Spinal cord (tissue), 10 donors: Measurements from ENCODE around the gene ATP9A. TPM values are rescaled to one million over a fixed set of nuclear protein-coding genes. Genes with fewer than 3 reads are reported as not detected.
"Not testable (repeated sequence)": the region's sequence is repeated elsewhere in the genome, so short reads cannot be mapped to it uniquely, and the experiment has no call there.

Source experiments
- DNase-seq, 6 donors: peaks; one replicate each; pipeline versions ENCODE4 v3.0.0 to v3.0.0-alpha.2; 2013 to 2015; ENCODE audit warnings: low spot score in 6 of 6, low read depth in 4 of 6
- H3K27ac ChIP-seq: one replicate; pipeline ENCODE4 v1.5.1; 2013; ENCODE audit warnings: low read depth, low read length, control low read depth
- H3K27me3 ChIP-seq: one replicate; pipeline ENCODE4 v1.6.1; 2013; ENCODE audit warnings: low read length; ENCODE audit not compliant: control insufficient read depth, insufficient read depth
- H3K36me3 ChIP-seq: one replicate; pipeline ENCODE4 v1.6.1; 2013; ENCODE audit warnings: low read length; ENCODE audit not compliant: control insufficient read depth, insufficient read depth
- H3K4me1 ChIP-seq: one replicate; pipeline ENCODE4 v1.6.1; 2013; ENCODE audit warnings: low read length; ENCODE audit not compliant: control insufficient read depth, insufficient read depth
- H3K4me3 ChIP-seq: one replicate; pipeline ENCODE4 v1.5.1; 2013; ENCODE audit warnings: low read depth, low read length, control low read depth
- H3K9me3 ChIP-seq: one replicate; pipeline ENCODE4 v1.6.1; 2013; ENCODE audit warnings: low read length; ENCODE audit not compliant: control insufficient read depth, insufficient read depth
- WGBS: methylation state at CpG from one replicate; pipeline ENCODE4 v1.1.5; 2013; ENCODE audit warnings: missing lambda C conversion rate; ENCODE audit not compliant: insufficient coverage; 5-methylcytosine and 5-hydroxymethylcytosine counted together
- polyA plus RNA-seq, 2 donors: library from polyadenylated mRNA; unstranded; fragments of 120-200 nt; gene quantifications; one replicate each; pipeline ENCODE4 v1.2.1, GENCODE V29; 2013; ENCODE audit not compliant: insufficient read length in 2 of 2
- total RNA-seq, 2 donors: library from RNA; depleted of rRNA in 1 of 2; stranded (reverse); fragments of 120-200 nt in 1 of 2; fragments of >200 nt in 1 of 2; gene quantifications; one replicate each; pipeline versions ENCODE4 v1.2.3 to v1.2.4, GENCODE V29; 2013 to 2014
- donor health status: healthy.

ATP9A gene
- total and polyA plus RNA-seq, 4 donors: 77.3 to 187 (median 169) TPM

DNA sequence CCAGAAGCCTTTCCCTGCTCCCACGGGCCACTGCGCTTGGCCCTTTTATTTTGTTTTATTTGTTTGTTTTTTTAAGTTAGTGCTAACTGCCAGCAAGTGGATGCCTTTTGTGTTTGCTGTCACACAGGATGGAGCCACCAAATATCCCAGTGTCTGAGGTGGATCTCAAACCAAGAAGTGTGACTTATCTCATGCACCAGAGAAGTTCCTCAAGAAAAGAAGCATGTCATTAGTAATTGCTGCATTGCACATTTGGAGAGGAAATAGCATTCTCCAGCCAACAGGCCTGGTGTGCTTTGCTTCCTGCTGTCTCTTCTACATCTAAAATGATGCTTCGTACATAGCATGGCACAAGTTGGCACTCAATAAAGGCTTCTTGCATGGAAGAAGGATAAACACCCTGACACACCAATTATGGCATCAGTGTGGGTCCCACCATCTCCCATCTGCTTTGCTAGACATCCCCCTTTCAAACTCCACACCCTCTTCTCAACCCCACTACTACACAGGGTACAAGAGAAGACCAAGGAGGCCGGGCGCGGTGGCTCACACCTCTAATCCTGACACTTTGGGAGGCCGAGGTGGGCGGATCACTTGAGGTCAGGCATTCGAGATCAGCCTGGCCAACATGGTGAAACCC lies 1.9 kb upstream of the ATP9A start:
- no peak overlapping the region for H3K27ac ChIP-seq

DNA sequence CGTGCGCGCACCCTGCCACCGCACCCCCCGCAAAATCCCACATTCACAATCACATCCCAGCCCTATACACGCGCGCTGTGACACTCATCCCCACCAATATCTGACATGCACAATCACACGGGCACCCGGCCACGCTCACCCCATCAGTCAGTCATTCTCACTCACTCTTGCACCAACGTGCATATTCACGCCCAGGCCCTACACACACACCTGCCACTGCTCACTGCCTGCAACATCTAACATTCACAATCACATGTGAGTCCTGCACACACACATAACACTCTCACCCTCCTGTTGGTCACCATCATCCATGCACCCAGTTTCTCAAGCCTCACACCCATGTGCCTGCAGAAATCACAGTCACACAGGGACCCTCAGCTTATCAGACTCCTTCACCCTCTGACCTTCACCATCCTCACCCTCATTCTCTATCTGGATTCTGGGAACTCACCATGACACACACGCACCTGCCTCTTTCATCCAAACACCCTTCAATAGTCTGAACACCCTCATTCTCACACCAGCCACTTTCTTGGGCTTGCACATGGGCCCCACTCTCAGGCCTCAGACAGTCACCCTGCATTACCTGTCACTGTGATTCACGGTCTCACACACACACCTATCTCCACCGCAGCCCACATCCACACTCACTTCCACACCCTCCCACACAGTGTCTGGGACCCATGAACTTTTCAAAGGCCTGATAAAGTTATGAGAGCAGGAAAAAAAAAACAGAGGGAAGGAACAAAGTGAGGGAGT lies 748 bp upstream of the ATP9A start:
- DNase-seq: peak in 4 of 6 donors; percentile 26 to 79 (median 44)
- 14% methylated on average over 11 of the region's 16 CpGs for WGBS
- H3K4me1 ChIP-seq: peaks cover 16% of the 10 kb centered on the region

More for the DNA sequence above, 1.9 kb upstream of the ATP9A start:
- peaks cover 16% of the 10 kb centered on the region for H3K4me1 ChIP-seq
- H3K36me3 ChIP-seq: peaks cover 3% of the 10 kb centered on the region
- peak in 1 of 6 donors; percentile 54 for DNase-seq
- H3K9me3 ChIP-seq: no peaks in the 10 kb centered on the region
- WGBS: 77% methylated on average over 3 of the region's 9 CpGs
- no peak overlapping the region for H3K4me3 ChIP-seq
- H3K27me3 ChIP-seq: no peaks in the 10 kb centered on the region

DNA sequence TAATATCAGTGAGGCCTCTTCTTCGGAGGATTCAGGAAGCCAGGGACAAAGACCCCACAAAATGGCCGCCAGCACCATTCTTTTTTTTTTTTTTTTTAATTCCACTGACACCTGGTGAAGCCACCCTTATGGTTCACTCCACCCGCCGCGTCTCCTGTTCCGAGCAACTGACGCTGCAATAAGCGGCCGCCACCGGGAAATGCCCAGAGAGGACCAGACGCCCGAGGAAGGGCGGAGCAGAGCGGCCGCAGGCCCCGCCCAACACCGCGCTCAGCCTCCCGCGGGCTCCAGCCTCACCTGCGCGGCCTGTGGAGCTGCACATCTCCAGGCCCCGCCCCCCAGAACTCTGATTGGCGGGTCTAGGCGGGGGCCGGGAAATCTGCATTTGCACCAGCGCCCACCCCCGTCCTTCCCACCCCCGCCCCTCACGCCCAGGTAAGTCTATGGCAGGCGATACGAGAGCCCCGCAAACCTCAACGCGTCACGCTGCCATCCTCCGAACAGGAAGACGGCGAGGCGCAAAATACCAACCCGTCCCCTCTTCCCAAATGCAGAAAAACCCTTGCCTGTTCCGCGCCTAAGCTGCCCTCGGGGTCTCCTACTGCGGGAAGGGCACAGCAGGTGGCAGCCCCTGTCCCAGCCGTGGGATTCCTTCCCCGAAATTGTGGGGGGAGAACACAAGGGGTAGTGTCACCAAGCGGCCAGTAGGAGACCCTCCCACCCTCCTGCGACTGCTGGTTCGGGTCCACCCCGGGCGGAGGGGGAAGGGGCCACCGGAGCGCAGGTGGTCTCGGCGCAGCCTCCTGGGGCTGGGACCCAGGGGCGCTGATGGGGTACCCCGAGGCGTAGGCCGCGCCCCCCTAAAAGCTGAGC lies 960 bp downstream of the ATP9A start:
- WGBS: 1% methylated on average over 45 of the region's 61 CpGs
- Histone ChIP-seq H3K36me3 (peaks cover 3% of the 10 kb centered on the region), H3K27me3 (no peaks in the 10 kb centered on the region), H3K4me3 (peak overlapping the region; percentile 79), H3K4me1 (peaks cover 16% of the 10 kb centered on the region), H3K27ac (peak overlapping the region; percentile 69), H3K9me3 (no peaks in the 10 kb centered on the region)
- DNase-seq: peak in 5 of 6 donors; percentile 29 to 96 (median 71)

More for the DNA sequence above, 748 bp upstream of the ATP9A start:
- Histone ChIP-seq H3K9me3 (no peaks in the 10 kb centered on the region), H3K27ac (no peak overlapping the region), H3K4me3 (peak overlapping the region; percentile 26), H3K27me3 (no peaks in the 10 kb centered on the region), H3K36me3 (peaks cover 3% of the 10 kb centered on the region)

DNA sequence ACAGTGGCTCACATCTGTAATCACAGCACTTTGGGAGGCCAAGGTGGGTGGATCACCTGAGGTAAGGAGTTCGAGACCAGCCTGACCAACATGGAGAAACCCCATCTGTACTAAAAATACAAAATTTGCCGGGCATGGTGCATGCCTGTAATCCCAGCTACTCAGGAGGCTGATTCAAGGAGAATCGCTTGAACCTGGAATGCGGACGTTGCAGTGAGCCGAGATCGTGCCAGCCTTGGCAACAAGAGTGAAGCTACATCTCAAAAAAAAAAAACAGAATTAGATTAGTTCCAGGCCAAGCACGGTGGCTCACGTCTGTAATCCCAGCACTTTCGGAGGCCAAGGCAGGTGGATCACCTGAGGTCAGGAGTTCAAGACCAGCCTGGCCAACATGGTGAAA lies 2.8 kb downstream of the ATP9A start:
- not testable (repeated sequence) for H3K9me3 ChIP-seq, DNase-seq, H3K36me3 ChIP-seq, H3K4me3 ChIP-seq, H3K27me3 ChIP-seq, H3K27ac ChIP-seq
- H3K4me1 ChIP-seq: peaks cover 16% of the 10 kb centered on the region
- WGBS: 65% methylated on average over 8 of the region's 10 CpGs

DNA sequence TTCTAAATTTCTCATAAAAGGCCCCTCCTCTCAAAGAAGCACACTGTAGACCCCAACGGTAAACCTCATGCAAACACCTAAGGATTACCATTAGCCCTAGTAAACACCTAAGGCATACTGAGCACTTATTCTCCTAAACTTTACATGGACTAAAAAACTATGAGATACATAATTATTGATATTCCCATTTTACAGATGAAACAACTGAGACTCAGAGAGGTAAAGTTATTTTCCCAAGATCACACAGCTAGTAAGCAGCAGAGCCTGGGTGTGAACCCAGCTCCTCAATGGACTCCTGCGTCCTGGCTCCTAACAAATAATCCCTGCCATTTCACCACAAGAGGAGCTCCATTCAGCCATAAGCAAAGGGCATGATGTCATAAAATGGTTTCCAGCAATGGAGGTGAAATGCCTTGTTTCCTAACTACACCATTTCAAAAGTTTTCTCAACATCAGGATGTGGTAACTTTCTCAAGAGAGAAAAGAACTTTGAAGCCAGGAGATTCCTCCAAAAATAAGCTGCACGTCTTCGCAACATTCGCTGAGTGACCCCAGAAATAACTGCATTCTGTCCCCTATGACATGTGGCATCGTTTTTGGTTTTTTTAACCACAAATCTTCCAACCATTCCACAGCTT lies 4.1 kb downstream of the ATP9A start:
- Histone ChIP-seq H3K27ac (no peak overlapping the region), H3K27me3 (no peaks in the 10 kb centered on the region), H3K9me3 (no peaks in the 10 kb centered on the region), H3K36me3 (peaks cover 6% of the 10 kb centered on the region), H3K4me3 (no peak overlapping the region), H3K4me1 (peaks cover 21% of the 10 kb centered on the region)
- WGBS: 53% methylated on average over 2 of the region's 6 CpGs
- DNase-seq: no peak

DNA sequence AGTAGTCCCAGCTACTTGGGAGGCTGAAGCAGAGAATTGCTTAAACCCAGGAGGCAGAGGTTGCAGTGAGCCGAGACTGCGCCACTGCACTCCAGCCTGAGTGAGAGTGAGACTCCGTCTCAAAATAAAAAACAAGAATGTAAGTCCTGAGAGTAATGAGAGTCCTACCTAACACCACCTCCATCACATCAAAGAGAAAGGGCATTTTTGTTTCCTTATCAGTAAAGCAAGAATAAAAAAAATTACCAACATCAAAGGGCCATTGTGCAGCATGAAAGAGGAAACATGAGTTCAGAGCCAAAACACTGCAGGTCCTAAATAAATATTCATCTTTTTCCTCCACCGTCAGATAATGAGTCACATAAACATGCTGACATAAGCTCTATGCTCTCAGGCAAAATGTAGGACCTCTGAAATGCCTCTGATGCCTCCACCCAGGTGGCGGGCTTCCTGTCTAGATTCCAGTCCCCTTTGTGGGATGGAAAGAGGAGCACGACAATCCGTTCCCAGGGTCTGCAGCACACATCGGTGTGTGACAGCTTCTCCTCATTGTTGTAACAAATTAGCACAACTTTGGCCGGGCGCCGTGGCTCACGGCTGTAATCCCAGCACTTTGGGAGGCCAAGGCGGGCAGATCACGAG lies 7.2 kb downstream of the ATP9A start:
- Histone ChIP-seq H3K27ac (peak overlapping the region; percentile 40), H3K36me3 (peaks cover 10% of the 10 kb centered on the region), H3K4me1 (peaks cover 19% of the 10 kb centered on the region), H3K4me3 (no peak overlapping the region), H3K27me3 (no peaks in the 10 kb centered on the region), H3K9me3 (no peaks in the 10 kb centered on the region)
- peak in 1 of 6 donors; percentile 29 for DNase-seq
- 38% methylated on average over 4 of the region's 14 CpGs for WGBS

DNA sequence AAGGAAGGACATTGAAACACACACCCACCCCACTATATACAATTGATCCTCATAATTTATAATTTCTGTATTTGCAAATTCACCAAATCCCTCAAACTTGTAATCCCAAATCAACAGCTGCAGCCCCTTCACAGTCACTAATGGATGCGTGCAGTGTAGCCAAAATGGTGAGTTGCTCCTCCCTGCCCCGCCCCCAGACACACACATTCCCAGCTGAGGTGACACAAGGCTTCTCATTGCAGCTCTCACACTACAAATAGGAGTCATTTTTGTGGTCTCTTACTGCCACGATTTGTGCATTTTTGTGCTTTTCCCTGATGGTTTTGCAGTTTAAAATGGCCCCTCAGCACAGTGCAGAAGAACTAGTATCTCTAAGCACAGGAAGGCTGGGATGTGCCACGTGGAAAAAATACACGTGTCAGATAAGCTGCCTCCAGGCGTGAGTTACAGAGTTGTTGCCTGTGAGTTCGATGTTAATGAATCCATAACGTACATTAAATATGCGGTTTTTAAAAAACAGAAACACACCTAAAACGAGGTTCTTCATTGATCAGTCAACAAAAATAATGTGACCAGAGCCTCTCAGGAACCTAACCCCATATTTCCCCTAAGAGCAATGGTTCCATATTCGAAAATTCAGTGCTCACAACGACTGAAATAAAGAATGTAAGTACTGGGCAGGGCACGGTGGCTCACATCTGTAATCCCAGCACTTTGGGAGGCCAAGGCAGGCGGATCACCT lies 8.2 kb downstream of the ATP9A start:
- H3K4me3 ChIP-seq: no peak overlapping the region
- peaks cover 7% of the 10 kb centered on the region for H3K36me3 ChIP-seq
- peaks cover 19% of the 10 kb centered on the region for H3K4me1 ChIP-seq
- H3K9me3 ChIP-seq: no peaks in the 10 kb centered on the region
- 81% methylated on average over 11 of the region's 14 CpGs for WGBS
- H3K27ac ChIP-seq: no peak overlapping the region
- DNase-seq: no peak
- no peaks in the 10 kb centered on the region for H3K27me3 ChIP-seq

DNA sequence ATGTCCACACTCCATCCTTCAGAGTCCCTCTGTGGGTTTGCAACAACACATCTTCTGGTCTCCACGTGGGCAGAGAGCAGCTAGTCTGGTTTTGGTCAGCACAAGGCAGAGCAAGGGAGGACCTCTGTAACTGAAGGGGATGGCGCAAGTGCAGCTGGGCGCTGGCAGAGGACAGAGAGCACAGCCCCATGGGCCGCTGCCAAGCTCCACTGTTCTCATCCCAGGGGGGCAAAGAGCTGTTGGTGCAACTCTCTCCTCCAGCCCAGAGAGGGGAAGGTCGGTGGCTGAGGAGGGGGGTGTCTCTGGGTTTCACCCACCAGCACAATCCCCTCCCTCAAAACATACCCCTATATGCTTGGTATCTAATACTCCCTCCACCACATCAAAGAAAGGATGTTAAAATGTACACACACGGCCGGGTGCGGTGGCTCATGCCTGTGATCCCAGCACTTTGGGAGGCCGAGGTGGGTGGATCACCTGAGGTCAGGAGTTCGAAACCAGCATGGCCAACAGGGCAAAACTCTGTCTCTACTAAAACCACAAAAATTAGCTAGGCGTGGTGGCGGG lies 9.1 kb downstream of the ATP9A start:
- 85% methylated on average over 5 of the region's 12 CpGs for WGBS
- Histone ChIP-seq H3K27me3 (no peaks in the 10 kb centered on the region), H3K4me3 (no peak overlapping the region), H3K36me3 (peaks cover 7% of the 10 kb centered on the region), H3K27ac (no peak overlapping the region), H3K9me3 (no peaks in the 10 kb centered on the region), H3K4me1 (peaks cover 19% of the 10 kb centered on the region)
- DNase-seq: no peak
